Neural progenitor cell (in vitro differentiated cells): ENCODE results near the gene TTC3.

Experiments
- CTCF ChIP-seq: fragments of 200-600 bp; sonication (generic); IDR thresholded peaks from 2 replicates; pipeline ENCODE4 v1.5.1; 2017; ENCODE audit warnings: antibody characterized with exemption, mild to moderate bottlenecking
- EZH2 ChIP-seq: fragments of 200-600 bp; sonication (generic); IDR thresholded peaks from 2 replicates; pipeline ENCODE4 v1.6.1; 2017; ENCODE audit warnings: antibody characterized with exemption, mild to moderate bottlenecking, moderate library complexity
- EZH2phosphoT487 ChIP-seq: fragments of 200-600 bp; sonication (generic); IDR thresholded peaks from 2 replicates; pipeline ENCODE4 v1.6.1; 2017; ENCODE audit warnings: antibody characterized with exemption

GRCh38 chr21:37192019-37192418 is 119.0 kb downstream of the TTC3 start:
- TF ChIP-seq CTCF = no peak
- no peak for TF ChIP-seq EZH2
- TF ChIP-seq EZH2phosphoT487 = no peak
